Measurements from ENCODE around the gene JUND.

The JUND gene

DNA sequence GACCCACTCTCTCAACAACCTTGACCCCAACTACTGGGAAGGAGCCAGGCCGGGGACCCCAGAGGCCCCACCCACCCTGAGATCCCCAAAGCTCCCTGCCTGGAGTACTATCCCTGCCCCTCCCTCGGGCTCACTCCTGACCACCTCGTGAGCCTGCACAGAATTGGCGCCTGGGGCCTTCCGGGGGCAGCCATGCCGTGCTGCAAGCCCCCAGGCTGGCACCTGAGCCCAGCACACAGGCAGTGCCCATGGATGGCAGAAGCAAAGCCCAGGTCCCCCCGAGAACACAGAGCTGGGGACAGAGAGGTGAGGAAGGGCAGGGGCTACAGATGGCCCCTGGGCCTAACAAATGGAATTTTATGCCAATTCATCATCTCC lies 27.5 kb upstream of the JUND start:
- DNase-seq (ENCODE audit: low read depth in 1 of 2, low spot score in 1 of 2), result no peak

DNA sequence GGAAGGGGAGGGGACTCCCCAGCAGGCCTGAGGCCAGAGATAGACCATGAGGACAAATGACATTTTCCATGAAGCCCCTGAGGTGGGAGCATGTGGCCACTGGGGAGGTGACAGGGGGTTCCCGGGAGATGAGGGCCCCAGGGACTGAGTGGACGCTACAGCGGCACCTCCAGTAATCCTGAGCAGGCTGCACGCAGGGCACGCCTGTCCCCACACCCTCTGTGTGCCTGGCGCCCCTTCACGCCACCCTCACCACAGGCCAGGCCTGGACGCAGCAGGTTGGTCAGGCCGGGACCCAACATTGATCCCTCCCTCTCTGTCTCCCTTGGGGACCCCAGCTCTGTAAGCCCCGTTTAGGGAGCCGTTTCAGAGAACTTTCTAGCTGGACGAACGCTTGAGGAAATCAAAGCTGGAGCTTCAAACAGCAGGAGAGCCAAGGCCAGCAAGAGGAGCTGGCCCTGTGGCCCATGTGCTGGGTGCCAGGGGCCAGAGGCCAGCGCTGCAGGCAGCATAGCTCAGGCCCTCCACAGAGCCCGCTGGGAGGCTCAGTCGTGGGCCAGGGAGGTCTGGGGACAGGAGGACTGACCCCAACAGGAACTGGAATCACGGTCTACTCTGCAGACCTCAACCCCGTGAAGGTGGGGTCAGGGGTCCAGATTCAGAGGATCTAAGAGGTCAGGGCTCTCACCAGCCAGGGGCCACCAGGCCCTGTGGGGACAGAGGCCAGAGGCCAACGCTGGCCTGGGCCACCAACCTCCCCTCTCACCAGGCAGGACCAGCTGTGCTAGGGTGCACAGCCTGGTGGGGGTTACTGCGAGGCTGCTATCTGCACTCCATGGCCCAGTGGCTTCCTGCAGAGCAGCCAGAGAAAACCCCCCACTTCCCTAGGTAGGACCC lies 26.9 kb upstream of the JUND start:
- DNase-seq (ENCODE audit: low read depth in 1 of 2, low spot score in 1 of 2), result no peak

DNA sequence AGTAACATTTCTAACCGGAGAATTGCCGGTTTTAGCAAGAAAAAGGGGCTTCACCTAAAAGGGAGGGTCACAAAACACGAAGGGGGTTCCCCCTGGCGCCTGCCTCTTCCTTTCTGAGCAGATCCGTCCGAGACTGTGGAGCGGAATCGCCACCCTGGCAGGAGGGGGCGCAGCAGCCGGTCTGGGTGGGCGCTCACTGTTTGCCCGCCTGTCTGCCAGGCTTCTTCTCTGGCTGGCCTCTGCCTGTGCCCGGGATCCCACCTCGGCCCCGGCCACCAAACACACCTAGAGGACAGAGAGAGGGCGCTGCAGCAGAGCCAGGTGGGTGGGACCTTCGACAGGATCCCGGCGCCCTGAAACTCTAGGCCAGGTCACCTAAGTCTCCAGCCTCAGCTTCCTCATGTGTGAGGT lies 25.9 kb upstream of the JUND start:
- DNase-seq (ENCODE audit: low read depth in 1 of 2, low spot score in 1 of 2), result no peak

DNA sequence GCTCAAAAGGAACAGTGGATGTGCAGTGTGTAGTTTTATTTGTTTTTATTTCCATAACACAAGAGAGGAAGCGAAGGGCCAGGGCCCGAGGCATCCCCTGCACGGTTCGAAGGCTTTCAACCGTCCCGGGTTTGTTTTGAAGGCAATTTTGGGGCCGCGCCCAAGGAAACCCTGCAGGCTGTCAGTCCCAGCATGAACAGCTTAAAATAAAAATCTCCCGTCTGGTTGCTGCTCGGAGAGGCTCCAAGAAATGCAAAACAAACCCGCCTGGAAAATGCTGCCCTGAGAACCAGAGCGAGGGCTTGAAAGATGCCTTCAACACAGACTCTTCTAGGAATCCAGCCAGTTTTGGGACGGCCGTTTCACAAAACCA lies 25.5 kb upstream of the JUND start:
- no peak for DNase-seq (ENCODE audit: low read depth in 1 of 2, low spot score in 1 of 2)

DNA sequence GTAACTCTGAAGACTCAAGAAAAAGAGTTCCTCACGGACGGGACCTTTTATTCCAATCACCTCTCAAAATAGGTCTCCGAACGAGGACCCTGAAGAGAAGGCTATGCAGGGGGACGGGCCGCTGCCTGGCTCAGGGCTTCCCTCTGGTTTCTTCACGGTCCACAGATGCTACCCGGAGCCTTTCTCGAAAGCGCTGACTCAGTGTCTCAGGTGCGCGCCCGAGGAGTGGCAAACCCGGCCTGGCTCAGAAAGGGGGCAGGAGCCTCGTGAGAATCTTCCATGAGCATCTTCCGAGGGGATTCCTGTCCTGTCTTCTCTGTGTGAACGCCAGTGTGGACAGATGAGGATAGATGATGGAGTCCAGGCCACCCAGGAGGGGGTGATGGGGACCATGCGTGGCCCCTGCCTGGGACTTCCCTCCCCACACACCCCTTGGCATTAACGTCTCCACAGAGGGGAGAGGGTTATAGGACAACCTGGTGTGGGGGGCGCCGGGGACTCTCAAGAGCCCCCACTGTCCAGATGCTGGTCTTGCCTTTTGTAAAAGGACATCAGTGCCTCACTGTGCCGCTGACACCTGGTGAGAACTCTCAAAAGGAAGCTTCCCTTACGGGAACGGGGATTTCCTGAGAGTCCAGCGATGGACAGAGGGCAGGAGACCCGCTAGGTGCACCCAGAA lies 24.9 kb upstream of the JUND start:
- DNase-seq (ENCODE audit: low read depth in 1 of 2, low spot score in 1 of 2), result no peak

DNA sequence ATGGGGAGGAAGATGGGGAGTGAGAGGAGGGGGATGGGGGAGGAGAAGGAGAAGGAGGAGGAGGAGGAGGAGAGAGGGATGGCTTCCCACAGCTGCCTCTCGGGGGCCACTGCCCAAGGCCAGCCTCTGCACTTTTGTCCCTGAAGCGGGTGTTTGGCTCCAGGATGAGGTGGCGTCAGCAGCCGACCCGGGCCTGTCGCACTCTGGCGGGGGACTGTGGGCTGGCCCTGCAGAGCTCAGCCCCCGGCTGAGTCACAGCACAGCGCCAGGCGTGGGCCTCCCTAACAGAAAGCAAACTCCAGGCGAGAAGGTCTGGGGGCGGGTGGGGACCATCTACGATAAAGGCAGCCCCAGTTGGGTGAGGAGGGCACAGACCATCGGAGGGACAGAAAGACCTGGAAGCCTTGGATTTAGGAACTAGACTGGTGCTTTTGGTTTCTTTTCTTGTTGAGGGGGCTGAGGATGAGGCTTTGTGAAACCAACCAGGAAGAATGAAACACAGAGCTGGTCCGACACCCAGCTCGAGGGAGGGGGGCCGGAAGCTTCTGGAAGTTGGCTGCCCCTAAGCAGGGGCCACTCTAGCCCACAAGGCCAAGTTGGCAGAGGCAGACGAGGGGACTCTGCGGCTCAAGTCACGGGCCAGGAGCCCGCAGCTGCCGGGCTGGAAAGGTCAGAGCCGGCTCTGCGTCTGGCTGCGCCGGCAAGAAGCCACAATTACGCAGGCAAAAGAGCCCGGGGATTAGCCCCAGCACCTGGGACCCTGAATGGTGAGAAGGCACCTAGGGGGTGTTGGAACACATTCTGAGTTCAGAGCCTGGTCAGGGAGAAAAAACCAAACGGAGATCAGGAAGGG lies 23.3 kb upstream of the JUND start:
- no peak for DNase-seq (ENCODE audit: low read depth in 1 of 2, low spot score in 1 of 2)

DNA sequence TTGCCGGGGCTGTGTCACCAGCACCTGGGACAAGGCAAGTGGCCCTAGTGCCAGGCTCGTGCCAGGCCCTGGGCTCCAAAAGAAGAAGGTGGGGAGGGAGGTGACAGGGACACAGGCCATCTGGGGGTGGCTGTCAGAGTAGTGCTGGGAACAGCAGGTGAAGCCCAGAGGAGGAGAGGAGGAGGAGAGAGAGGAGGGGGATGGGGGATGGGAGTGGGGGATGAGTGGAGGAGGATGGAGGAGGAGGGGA lies 22.7 kb upstream of the JUND start:
- DNase-seq (ENCODE audit: low read depth in 1 of 2, low spot score in 1 of 2), result no peak

DNA sequence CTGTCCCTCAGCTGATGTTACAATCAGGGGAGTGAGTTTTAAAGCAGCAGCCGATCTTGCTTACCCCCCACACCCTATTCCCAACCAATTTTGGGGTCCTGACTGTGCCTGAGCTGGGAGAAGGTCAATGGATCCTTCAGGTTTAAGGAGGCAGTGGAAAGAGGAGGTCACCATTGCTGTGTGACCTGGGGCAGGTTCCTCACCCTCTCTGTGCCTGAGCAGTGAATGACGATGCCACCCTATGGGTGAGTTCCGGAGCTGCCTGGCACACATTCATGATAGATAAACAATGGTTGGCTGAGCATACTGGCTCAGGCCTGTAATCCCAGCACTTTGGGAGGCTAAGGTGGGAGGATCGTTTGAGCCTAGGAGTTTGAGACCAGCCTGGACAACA lies 20.3 kb upstream of the JUND start:
- DNase-seq (ENCODE audit: low read depth in 1 of 2, low spot score in 1 of 2), result no peak

DNA sequence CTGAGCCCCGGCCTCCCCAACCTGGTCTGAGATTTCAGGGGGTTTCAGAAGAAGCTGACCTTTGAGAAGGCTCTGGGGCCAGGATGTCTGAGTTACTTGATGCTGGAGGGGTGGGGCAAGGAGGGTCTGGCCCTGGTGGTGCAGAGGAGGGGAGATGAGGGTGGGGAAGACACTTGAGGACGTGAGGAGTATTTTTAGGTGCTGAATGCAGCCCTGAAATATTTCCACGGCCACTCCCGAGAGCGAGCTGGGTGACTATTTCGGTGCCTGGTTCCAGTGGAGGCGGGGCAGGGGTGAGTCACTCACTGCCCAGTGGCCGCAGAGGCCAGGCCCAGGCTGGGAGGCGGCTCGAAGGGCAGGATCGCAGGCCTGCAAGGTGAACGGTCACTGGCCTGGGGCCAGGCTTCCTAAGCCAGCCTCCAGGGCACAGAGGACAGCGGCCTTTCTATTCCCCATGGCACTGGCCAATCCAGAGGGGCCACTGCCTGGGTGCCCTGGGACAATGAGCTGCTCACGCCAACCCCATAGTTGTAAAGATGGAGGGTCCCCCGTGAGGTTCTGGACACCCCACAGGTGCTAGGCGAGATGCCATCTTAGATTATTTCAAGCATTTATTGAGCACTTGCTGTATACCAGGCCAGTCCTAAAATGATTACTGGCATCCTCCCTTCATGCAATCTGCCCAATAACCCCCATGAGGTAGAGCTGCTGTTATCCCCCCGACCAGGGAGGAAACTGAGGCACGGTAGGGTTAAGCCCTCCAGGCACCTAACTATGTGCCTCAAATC lies 19.7 kb upstream of the JUND start:
- DNase-seq (ENCODE audit: low read depth in 1 of 2, low spot score in 1 of 2), result no peak

DNA sequence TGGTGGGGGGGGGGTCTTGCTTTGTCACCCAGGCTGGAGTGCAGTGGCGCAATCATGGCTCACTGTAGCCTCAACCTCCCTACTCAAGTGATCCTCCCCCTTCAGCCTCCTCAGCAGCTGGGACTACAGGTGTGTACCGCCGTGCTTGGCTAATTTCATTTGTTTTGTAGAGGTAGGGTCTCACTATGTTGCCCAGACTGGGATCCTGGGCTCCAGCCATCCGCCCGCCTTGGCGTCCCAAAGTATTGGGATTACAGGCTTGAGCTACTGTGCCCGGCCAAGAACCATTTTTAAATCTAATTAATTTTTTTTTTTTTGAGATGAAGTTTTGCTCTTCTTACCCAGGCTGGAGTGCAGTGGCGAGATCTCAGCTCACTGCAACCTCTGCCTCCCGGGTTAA lies 18.2 kb upstream of the JUND start:
- DNase-seq (ENCODE audit: low read depth in 1 of 2, low spot score in 1 of 2), result no peak

DNA sequence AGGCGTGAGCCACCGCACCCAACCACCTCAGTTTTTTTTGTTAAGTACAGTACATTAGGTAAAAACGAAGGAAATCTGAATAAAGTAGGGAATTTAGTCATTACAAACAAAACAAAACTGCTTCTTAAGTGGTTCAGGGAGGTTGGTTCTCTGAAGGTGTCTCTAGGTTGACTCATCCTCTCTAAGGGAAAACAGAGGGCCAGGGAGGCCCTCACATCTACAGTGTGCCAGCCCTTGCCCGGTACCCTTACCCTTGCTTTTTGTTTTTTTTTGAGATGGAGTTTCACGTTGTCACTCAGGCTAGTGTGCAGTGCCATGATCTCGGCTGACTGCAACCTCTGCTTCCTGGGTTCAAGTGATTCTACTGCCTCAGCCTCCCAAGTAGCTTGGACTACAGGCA lies 17.2 kb upstream of the JUND start:
- DNase-seq (ENCODE audit: low read depth in 1 of 2, low spot score in 1 of 2), result no peak

DNA sequence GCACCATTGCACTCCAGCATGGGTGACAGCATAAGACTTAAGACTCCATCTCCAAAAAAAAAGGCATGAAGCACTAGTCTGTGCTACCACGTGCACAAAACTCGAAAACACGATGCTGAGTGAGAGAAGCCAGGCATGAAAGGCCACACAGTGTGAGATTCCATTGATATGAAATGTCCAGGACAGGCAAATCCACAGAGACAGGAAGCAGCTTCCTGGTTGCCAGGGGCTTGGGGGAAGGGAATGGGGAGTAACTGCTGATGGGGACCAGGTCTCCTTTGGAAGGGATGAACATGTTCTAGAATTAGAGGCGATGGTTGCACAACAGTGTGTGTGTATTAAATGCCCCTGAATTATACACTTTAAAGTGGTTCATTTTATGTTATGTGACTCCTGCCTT lies 15.9 kb upstream of the JUND start:
- no peak for DNase-seq (ENCODE audit: low read depth in 1 of 2, low spot score in 1 of 2)

DNA sequence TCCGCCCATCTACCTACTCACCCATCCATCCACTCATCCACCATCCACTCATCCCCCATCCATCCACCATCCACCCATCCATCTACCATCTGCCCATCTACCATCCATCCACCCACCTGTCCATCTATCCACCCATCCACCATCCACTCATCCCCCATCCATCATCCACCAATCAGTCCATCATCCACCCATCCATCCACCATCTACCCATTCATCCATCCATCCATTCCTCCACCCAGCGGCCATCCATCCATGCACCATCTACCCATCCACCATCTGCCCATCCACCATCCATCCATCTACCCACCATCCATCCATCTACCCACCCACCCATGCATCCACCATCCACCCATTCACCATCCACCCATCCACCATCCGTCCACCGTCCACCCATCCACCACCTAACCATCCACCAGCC lies 13.6 kb upstream of the JUND start:
- no peak for DNase-seq (ENCODE audit: low read depth in 1 of 2, low spot score in 1 of 2)

DNA sequence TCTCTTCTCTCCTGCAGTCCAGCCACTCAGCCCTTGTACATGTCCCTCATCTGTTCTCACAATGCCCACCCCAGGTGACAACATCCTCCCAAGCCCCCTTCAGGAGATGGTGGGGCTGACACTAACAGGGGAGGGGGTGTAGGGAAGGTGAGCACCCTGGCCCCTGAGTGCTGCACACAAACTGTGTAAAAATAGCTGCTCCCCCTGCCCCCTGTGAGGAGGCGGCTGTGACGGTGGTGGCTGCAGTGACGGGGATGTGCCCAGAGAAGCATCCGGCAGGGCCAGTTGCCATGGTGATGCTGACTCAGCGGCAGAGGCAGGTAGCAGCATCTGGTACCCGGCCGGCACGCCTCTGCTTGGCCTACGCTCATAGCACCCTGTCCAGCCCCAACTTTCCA lies 13.0 kb upstream of the JUND start:
- DNase-seq (ENCODE audit: low read depth in 1 of 2, low spot score in 1 of 2), result peak in 1 of 2 donors; percentile 82

DNA sequence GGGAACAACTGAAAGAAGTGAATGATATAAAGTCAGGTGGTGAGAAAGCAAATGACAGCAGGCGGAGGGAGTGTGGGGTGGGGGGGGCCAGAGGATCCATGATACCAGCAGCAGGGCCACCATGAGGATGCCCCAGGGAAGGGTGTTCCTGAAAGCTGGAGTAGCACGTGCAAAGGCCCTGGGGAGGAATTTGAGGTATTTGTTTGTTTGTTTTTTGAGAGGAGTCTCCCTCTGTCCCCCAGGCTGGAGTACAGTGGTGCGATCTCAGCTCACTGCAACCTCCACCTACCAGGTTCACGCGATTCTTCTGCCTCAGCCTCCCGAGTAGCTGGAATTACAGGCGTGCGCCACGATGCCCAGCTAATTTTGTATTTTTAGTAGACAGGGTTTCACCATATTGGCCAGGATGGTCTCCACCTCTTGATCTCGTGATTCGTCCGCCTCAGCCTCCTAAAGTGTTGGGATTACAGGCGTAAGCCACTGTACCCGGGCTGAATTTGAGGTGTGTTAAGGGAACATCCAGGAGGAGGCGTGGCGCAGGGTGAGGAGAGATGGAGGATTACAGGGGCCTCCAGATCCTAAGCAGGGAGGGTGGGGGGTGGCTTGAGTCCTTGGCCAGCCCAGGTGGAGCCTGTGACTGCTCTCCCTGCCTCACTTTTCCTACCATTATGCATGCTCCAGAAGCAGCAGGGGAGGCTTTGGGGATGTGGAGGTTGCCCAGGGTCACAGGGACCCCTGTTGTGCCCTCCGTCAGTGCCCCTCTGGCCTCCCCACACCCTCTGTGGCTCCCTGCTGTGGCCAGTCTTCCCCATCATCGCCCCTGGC lies 12.4 kb upstream of the JUND start:
- DNase-seq (ENCODE audit: low read depth in 1 of 2, low spot score in 1 of 2), result no peak

DNA sequence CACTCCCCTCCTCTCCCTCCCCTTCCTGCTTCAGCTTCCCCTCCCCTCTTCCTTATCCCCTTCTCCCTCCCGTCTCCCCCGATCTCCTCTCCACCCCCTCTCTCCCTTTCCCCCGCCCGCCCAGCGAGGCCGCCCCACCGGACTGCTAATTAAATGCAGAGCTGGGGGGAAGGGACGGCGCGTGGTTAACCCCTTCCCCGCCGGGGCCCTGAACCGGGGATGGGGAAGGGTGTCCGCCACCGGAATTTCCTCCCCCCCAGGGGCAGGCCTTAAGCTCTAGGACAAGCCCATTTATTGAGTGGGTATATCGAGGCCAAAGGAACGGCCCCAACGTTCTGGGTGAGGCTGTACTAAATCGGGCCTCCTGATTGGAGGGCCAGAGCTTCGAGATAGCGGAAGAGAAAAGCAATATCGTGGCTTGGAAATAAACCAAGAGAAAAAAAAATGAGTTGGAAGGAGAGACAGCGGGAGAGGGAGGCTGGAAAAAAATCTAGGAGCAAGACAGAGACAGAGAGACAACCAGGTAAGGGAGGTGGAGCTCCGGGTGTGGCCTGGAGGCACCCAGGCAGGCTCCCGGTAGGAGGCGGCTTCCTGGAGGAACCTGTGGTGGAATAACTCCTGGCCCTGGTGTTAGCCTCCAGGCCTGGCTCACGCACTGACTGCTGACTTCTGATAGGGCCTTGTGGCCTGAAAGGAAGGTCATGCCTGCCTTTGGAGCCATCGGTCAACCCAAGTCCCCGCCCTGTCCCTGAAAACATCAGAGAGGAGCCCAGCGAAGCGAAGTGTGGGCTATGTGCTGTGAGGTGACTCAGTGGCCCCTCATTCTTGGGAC lies 11.6 kb upstream of the JUND start:
- DNase-seq (ENCODE audit: low read depth in 1 of 2, low spot score in 1 of 2), result no peak

DNA sequence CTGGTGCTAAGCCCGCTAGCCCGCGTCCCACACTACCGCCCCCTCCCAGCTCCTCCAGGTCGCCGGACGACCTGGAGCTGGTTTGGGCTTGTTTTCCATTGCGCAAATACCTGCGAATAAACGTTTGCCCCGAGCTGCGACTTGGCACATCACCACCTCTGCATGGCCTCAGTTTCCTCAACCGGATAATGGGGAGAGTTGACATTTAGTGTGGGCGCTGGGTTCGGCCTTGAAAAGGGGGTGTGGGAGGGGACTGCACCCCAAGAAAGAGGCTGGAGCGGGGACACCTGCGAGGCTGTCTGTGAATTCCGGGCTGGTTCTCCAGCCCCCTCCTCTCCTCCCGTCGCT lies 11.0 kb upstream of the JUND start:
- DNase-seq (ENCODE audit: low read depth in 1 of 2, low spot score in 1 of 2), result no peak

DNA sequence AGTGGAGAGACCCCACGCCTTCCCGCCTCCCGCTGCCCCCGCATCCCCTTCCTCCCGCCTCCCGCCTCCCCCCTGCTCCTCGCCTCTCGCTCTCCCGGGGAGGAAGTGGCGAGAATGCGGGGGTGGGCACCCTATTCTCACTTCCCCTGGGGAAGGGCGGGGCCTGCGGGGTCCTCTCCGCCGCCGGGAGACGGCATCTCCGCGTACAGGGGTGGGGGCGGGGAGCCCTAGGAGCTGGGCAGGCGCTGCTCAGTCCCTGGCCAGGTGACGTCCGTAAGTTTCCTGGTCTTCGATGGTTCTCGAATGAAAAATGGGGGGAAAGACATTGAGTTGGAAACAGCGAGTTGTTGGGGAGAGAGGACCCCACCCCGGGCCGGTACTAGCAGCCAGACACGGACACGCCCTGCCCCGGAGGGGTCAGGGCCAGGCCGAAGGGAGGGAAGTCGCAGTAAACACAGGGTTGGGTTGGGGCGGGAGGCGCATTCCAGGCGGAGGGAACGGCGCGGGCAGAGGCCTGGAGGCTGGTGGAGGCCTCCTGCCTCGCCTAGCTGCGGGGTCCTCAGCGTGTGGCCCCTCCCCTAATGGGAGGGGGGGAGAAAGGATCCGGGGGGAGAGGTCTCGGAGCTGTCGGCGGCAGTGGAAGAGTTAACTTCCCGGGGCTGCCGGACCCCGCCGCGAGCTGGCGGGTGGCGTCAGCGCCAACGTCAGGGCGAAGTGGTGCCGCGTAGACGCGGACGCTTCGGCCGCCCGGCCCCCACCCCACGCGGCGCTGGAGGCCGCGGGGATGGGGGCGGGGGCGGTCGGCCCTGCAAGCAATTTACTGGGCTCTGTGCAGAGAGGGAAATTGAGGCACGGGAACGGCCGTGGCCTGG lies 10.4 kb upstream of the JUND start:
- peak in 1 of 2 donors; percentile 74 for DNase-seq (ENCODE audit: low read depth in 1 of 2, low spot score in 1 of 2)

DNA sequence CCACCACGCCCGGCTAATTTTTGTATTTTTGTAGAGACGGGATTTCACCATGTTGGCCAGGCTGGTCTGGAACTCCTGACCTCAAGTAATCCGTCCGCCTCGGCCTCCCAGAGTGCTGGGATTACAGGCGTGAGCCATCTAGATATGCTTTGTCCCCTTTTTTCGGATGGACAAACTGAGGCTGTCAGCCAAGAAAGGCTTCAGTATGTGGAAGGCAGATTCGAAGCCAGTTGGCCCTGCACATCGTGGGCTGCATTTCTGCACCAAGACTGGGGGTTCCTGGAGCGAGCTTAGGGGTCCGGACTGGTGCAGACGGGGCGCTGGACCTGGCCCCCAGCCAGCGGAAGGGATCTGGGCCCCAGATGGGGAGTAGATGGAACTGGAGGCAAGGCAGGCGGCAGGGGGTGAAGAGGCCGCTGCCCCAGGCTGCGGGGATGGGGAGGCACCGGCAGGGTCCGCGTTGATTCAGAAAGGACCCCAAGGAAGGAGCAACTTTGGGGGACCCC lies 9.7 kb upstream of the JUND start:
- no peak for DNase-seq (ENCODE audit: low read depth in 1 of 2, low spot score in 1 of 2)
